Activated CD4-positive, alpha-beta memory T cell treated with anti-CD3 and anti-CD28 coated beads, Interleukin-2, amount 10 ng/mL, durations not matched to agents 7 days and 5 days (primary cell): ENCODE measurements around the gene FAM120A. TPM values are rescaled to one million over a fixed set of nuclear protein-coding genes. Genes with fewer than 3 reads are reported as not detected.
"Not testable (repeated sequence)": the region's sequence is repeated elsewhere in the genome, so short reads cannot be mapped to it uniquely, and the experiment has no call there.

ENCODE experiments used
- CTCF ChIA-PET: fragments of 350-600 bp; sonication (Branson Sonifier 250); formaldehyde crosslinking; loops from one replicate; lab custom pipeline; 2021; ENCODE audit warnings: antibody characterized with exemption, inconsistent platforms; lab: Charles Lee
- POLR2A ChIA-PET: fragments of 350-600 bp; sonication (Branson Sonifier 250); formaldehyde crosslinking; loops from one replicate; lab custom pipeline; 2021; ENCODE audit warnings: antibody characterized with exemption; lab: Charles Lee
- DNase-seq: peaks from one replicate; pipeline ENCODE4 v3.0.0-alpha.2; 2020
- H3K27ac Mint-ChIP-seq: one replicate; pipeline ENCODE4 v1.8.0; 2021; ENCODE audit warnings: mild to moderate bottlenecking, mixed read lengths
- H3K27me3 Mint-ChIP-seq: one replicate; pipeline ENCODE4 v1.8.0; 2021; ENCODE audit warnings: mixed read lengths
- H3K36me3 Mint-ChIP-seq: one replicate; pipeline ENCODE4 v1.8.0; 2021; ENCODE audit warnings: low read depth, mixed read lengths
- H3K4me1 Mint-ChIP-seq: one replicate; pipeline ENCODE4 v1.8.0; 2021; ENCODE audit warnings: mixed read lengths
- H3K4me3 Mint-ChIP-seq: one replicate; pipeline ENCODE4 v1.8.0; 2021; ENCODE audit warnings: mild to moderate bottlenecking, mixed read lengths
- H3K9me3 Mint-ChIP-seq: one replicate; pipeline ENCODE4 v1.8.0; 2021; ENCODE audit warnings: mixed read lengths
- total RNA-seq, 2 experiments: library from RNA; stranded (reverse); gene quantifications; one replicate each; pipeline ENCODE4 v1.2.3, GENCODE V29; 2021

Gene FAM120A
- total RNA-seq, 2 experiments from 2014 or later = 133 to 138 TPM

- POLR2A ChIA-PET = interaction anchor here (0.9 to 2.5 kb wide), 4 partner anchors 11 to 38 kb away, joined by 3 to 6 read pairs (median 4); no protein-coding TSS in a partner anchor
- H3K4me1 Mint-ChIP-seq = peaks cover 49% of the 10 kb centered on the region
- no peak for DNase-seq
- peak overlapping the region; percentile 84 for H3K27ac Mint-ChIP-seq
- H3K36me3 Mint-ChIP-seq = peaks cover 70% of the 10 kb centered on the region
- no peaks in the 10 kb centered on the region for H3K27me3 Mint-ChIP-seq
- peak overlapping the region; percentile 78 for H3K4me3 Mint-ChIP-seq
- no peaks in the 10 kb centered on the region for H3K9me3 Mint-ChIP-seq
- CTCF ChIA-PET = no interaction called here
These were observed 49.9 kb downstream of the FAM120A start for GRCh38 chr9:93501406-93501805.

- Mint-ChIP-seq H3K27ac (no peak overlapping the region), H3K4me3 (no peak overlapping the region), H3K4me1 (peaks cover 64% of the 10 kb centered on the region), H3K9me3 (no peaks in the 10 kb centered on the region), H3K36me3 (peaks cover 71% of the 10 kb centered on the region), H3K27me3 (no peaks in the 10 kb centered on the region)
- no peak for DNase-seq
- ChIA-PET POLR2A (no interaction called here), CTCF (interaction anchor here (0.6 kb wide), 1 partner anchor 21 kb away, joined by 4 read pairs; no protein-coding TSS in a partner anchor)
These were observed 51.9 kb downstream of the FAM120A start for GRCh38 chr9:93503381-93503780.

- CTCF ChIA-PET = no interaction called here
- peaks cover 61% of the 10 kb centered on the region for H3K36me3 Mint-ChIP-seq
- no peaks in the 10 kb centered on the region for H3K9me3 Mint-ChIP-seq
- H3K4me3 Mint-ChIP-seq = no peak overlapping the region
- H3K4me1 Mint-ChIP-seq = peaks cover 57% of the 10 kb centered on the region
- peak overlapping the region; percentile 56 for H3K27ac Mint-ChIP-seq
- DNase-seq = no peak
- POLR2A ChIA-PET = no interaction called here
- H3K27me3 Mint-ChIP-seq = no peaks in the 10 kb centered on the region
These were observed 54.2 kb downstream of the FAM120A start for GRCh38 chr9:93505541-93506132.

GRCh38 chr9:93507768-93508167 is 56.3 kb downstream of the FAM120A start:
- ChIA-PET CTCF (interaction anchor here (1.1 to 2.1 kb wide), 3 partner anchors 10 to 58 kb away, joined by 3 to 5 read pairs (median 4); partner anchors contain the start of gene FAM120AOS), POLR2A (interaction anchor here (1.2 kb wide), 2 partner anchors 40 to 44 kb away, joined by 3 read pairs; no protein-coding TSS in a partner anchor)
- DNase-seq = no peak
- H3K9me3 Mint-ChIP-seq = no peaks in the 10 kb centered on the region
- peaks cover 43% of the 10 kb centered on the region for H3K4me1 Mint-ChIP-seq
- no peaks in the 10 kb centered on the region for H3K27me3 Mint-ChIP-seq
- H3K27ac Mint-ChIP-seq = peak overlapping the region; percentile 8
- H3K36me3 Mint-ChIP-seq = peaks cover 47% of the 10 kb centered on the region
- no peak overlapping the region for H3K4me3 Mint-ChIP-seq

GRCh38 chr9:93508207-93508606 is 56.7 kb downstream of the FAM120A start:
- DNase-seq = no peak
- no peaks in the 10 kb centered on the region for H3K27me3 Mint-ChIP-seq
- H3K9me3 Mint-ChIP-seq = no peaks in the 10 kb centered on the region
- peak overlapping the region; percentile 8 for H3K27ac Mint-ChIP-seq
- POLR2A ChIA-PET = interaction anchor here (0.8 to 1.2 kb wide), 2 partner anchors 44 to 58 kb away, joined by 3 read pairs; no protein-coding TSS in a partner anchor
- H3K4me3 Mint-ChIP-seq = no peak overlapping the region
- H3K4me1 Mint-ChIP-seq = peaks cover 43% of the 10 kb centered on the region
- CTCF ChIA-PET = interaction anchor here (1.5 to 2.1 kb wide), 2 partner anchors 10 to 58 kb away, joined by 4 to 5 read pairs; no protein-coding TSS in a partner anchor
- peaks cover 44% of the 10 kb centered on the region for H3K36me3 Mint-ChIP-seq

- Mint-ChIP-seq H3K9me3 (no peaks in the 10 kb centered on the region), H3K27ac (no peak overlapping the region), H3K36me3 (peaks cover 41% of the 10 kb centered on the region), H3K4me1 (peaks cover 38% of the 10 kb centered on the region), H3K27me3 (no peaks in the 10 kb centered on the region), H3K4me3 (no peak overlapping the region)
- CTCF ChIA-PET = interaction anchor here (2.1 kb wide), 1 partner anchor 57 kb away, joined by 5 read pairs; no protein-coding TSS in a partner anchor
- POLR2A ChIA-PET = interaction anchor here (0.8 kb wide), 1 partner anchor 58 kb away, joined by 3 read pairs; no protein-coding TSS in a partner anchor
- DNase-seq = no peak
These were observed 57.6 kb downstream of the FAM120A start for GRCh38 chr9:93509084-93509483.

- Mint-ChIP-seq H3K4me1 (peaks cover 31% of the 10 kb centered on the region), H3K4me3 (no peak overlapping the region), H3K9me3 (no peaks in the 10 kb centered on the region), H3K36me3 (peaks cover 37% of the 10 kb centered on the region), H3K27me3 (no peaks in the 10 kb centered on the region), H3K27ac (no peak overlapping the region)
- ChIA-PET CTCF (no interaction called here), POLR2A (no interaction called here)
- DNase-seq = no peak
These were observed 58.6 kb downstream of the FAM120A start for GRCh38 chr9:93510041-93510440.

- H3K9me3 Mint-ChIP-seq, H3K27me3 Mint-ChIP-seq, H3K4me3 Mint-ChIP-seq, H3K27ac Mint-ChIP-seq, DNase-seq, POLR2A ChIA-PET, CTCF ChIA-PET: not testable (repeated sequence)
- Mint-ChIP-seq H3K36me3 (peaks cover 28% of the 10 kb centered on the region), H3K4me1 (peaks cover 21% of the 10 kb centered on the region)
These were observed 59.7 kb downstream of the FAM120A start for GRCh38 chr9:93511228-93511627.

GRCh38 chr9:93512170-93512812 is 60.8 kb downstream of the FAM120A start:
- POLR2A ChIA-PET = interaction anchor here (1.7 kb wide), 1 partner anchor 48 kb away, joined by 5 read pairs; no protein-coding TSS in a partner anchor
- Mint-ChIP-seq H3K4me1 (peaks cover 15% of the 10 kb centered on the region), H3K36me3 (peaks cover 28% of the 10 kb centered on the region)
- H3K4me3 Mint-ChIP-seq, DNase-seq, H3K27me3 Mint-ChIP-seq, CTCF ChIA-PET, H3K27ac Mint-ChIP-seq, H3K9me3 Mint-ChIP-seq: not testable (repeated sequence)

GRCh38 chr9:93513606-93514005 is 62.1 kb downstream of the FAM120A start:
- POLR2A ChIA-PET = interaction anchor here (1.7 kb wide), 1 partner anchor 49 kb away, joined by 5 read pairs; no protein-coding TSS in a partner anchor
- H3K4me3 Mint-ChIP-seq = no peak overlapping the region
- no peak for DNase-seq
- peaks cover 30% of the 10 kb centered on the region for H3K36me3 Mint-ChIP-seq
- no peaks in the 10 kb centered on the region for H3K27me3 Mint-ChIP-seq
- peaks cover 5% of the 10 kb centered on the region for H3K4me1 Mint-ChIP-seq
- CTCF ChIA-PET = no interaction called here
- no peaks in the 10 kb centered on the region for H3K9me3 Mint-ChIP-seq
- no peak overlapping the region for H3K27ac Mint-ChIP-seq

GRCh38 chr9:93517331-93517730 is 65.8 kb downstream of the FAM120A start:
- DNase-seq = no peak
- no peak overlapping the region for H3K27ac Mint-ChIP-seq
- H3K36me3 Mint-ChIP-seq = peaks cover 37% of the 10 kb centered on the region

GRCh38 chr9:93520523-93520922 is 69.0 kb downstream of the FAM120A start:
- no peak for DNase-seq
- no peak overlapping the region for H3K4me3 Mint-ChIP-seq
- CTCF ChIA-PET = interaction anchor here (0.9 kb wide), 1 partner anchor 21 kb away, joined by 3 read pairs; no protein-coding TSS in a partner anchor

More at GRCh38 chr9:93517331-93517730, 65.8 kb downstream of the FAM120A start:
- Mint-ChIP-seq H3K4me3 (no peak overlapping the region), H3K9me3 (no peaks in the 10 kb centered on the region), H3K27me3 (no peaks in the 10 kb centered on the region), H3K4me1 (peaks cover 4% of the 10 kb centered on the region)
- ChIA-PET CTCF (no interaction called here), POLR2A (no interaction called here)

GRCh38 chr9:93522736-93523135 is 71.3 kb downstream of the FAM120A start:
- no peak for DNase-seq
- POLR2A ChIA-PET = no interaction called here

More at GRCh38 chr9:93520523-93520922, 69.0 kb downstream of the FAM120A start:
- POLR2A ChIA-PET = interaction anchor here (2.0 kb wide), 1 partner anchor 67 kb away, joined by 6 read pairs; the partner anchor contains the start of gene FAM120AOS
- no peaks in the 10 kb centered on the region for H3K9me3 Mint-ChIP-seq
- H3K4me1 Mint-ChIP-seq = peaks cover 2% of the 10 kb centered on the region
- no peak overlapping the region for H3K27ac Mint-ChIP-seq
- H3K27me3 Mint-ChIP-seq = no peaks in the 10 kb centered on the region
- H3K36me3 Mint-ChIP-seq = peaks cover 58% of the 10 kb centered on the region

More at GRCh38 chr9:93522736-93523135, 71.3 kb downstream of the FAM120A start:
- Mint-ChIP-seq H3K4me3 (no peak overlapping the region), H3K27ac (no peak overlapping the region), H3K9me3 (no peaks in the 10 kb centered on the region), H3K36me3 (peaks cover 66% of the 10 kb centered on the region), H3K4me1 (peaks cover 5% of the 10 kb centered on the region), H3K27me3 (no peaks in the 10 kb centered on the region)
- CTCF ChIA-PET = no interaction called here
